Cardiac muscle cell (in vitro differentiated cells and primary cell): ENCODE results near the gene CUL3. TPM values are rescaled to one million over a fixed set of nuclear protein-coding genes. Genes with fewer than 3 reads are reported as not detected.
"Not testable (repeated sequence)": the region's sequence is repeated elsewhere in the genome, so short reads cannot be mapped to it uniquely, and the experiment has no call there.

ENCODE experiments used
- DNase-seq, 2 donors: peaks; one replicate each; pipeline versions ENCODE4 v3.0.0 to v3.0.0-alpha.2; 2010 to 2017; ENCODE audit warnings: low read depth in 1 of 2, low spot score in 1 of 2
- H3K27ac ChIP-seq: fragments of 200-600 bp; sonication (generic); 2 replicates; pipeline ENCODE4 v1.5.1; 2016
- H3K27me3 ChIP-seq: fragments of 200-600 bp; sonication (generic); 2 replicates; pipeline ENCODE4 v1.6.0; 2016; ENCODE audit warnings: control low read depth
- H3K36me3 ChIP-seq: fragments of 200-600 bp; sonication (generic); 2 replicates; pipeline ENCODE4 v1.5.1; 2016; ENCODE audit warnings: control low read depth
- H3K4me1 ChIP-seq: fragments of 200-600 bp; sonication (generic); 2 replicates; pipeline ENCODE4 v1.8.1; 2017; ENCODE audit warnings: low read depth, mild to moderate bottlenecking, mixed run types
- H3K4me3 ChIP-seq: fragments of 200-600 bp; sonication (generic); 2 replicates; pipeline ENCODE4 v1.5.1; 2016; ENCODE audit warnings: mild to moderate bottlenecking
- H3K9me3 ChIP-seq: fragments of 200-600 bp; sonication (generic); 2 replicates; pipeline ENCODE4 v1.5.1; 2017; ENCODE audit warnings: low read depth, mild to moderate bottlenecking, control low read depth
- CTCF ChIP-seq: IDR thresholded peaks from 2 replicates; pipeline ENCODE4 v1.5.1; 2012; ENCODE audit warnings: low read depth, mild to moderate bottlenecking, low read length
- polyA plus RNA-seq: library from polyadenylated mRNA; unstranded; fragments of >200 nt; fragmentation: Nextera tagmentation; extraction: Ambion mirVana; gene quantifications from 2 replicates; pipeline ENCODE4 v1.2.1, GENCODE V29; 2016
- total RNA-seq: library from RNA; depleted of rRNA; stranded (reverse); fragments of >200 nt; gene quantifications from 2 replicates; pipeline ENCODE4 v1.2.3, GENCODE V29; 2016

Gene CUL3
- total and polyA plus RNA-seq, 2 experiments from 2014 or later = 47.6 to 78.8 TPM

- Histone ChIP-seq H3K4me1 (no peaks in the 10 kb centered on the region), H3K4me3 (no peak overlapping the region), H3K27ac (no peak overlapping the region), H3K36me3 (peaks cover 2% of the 10 kb centered on the region), H3K27me3 (no peaks in the 10 kb centered on the region), H3K9me3 (no peaks in the 10 kb centered on the region)
- no peak for TF ChIP-seq CTCF
- DNase-seq = peak in 1 of 2 donors; percentile 18
Observed at GRCh38 chr2:224513991-224514390, 71.2 kb downstream of the CUL3 start.

GRCh38 chr2:224507789-224508188 is 77.4 kb downstream of the CUL3 start:
- Histone ChIP-seq H3K9me3 (no peaks in the 10 kb centered on the region), H3K27me3 (no peaks in the 10 kb centered on the region), H3K4me1 (no peaks in the 10 kb centered on the region), H3K27ac (no peak overlapping the region), H3K36me3 (peaks cover 34% of the 10 kb centered on the region), H3K4me3 (no peak overlapping the region)
- TF ChIP-seq CTCF = no peak
- no peak for DNase-seq

- no peak overlapping the region for H3K27ac ChIP-seq
- no peak overlapping the region for H3K4me3 ChIP-seq
- DNase-seq = no peak
- H3K36me3 ChIP-seq = peaks cover 37% of the 10 kb centered on the region
- TF ChIP-seq CTCF = no peak
- H3K4me1 ChIP-seq = no peaks in the 10 kb centered on the region
- H3K27me3 ChIP-seq = no peaks in the 10 kb centered on the region
- H3K9me3 ChIP-seq = no peaks in the 10 kb centered on the region
Observed at GRCh38 chr2:224506494-224506893, 78.7 kb downstream of the CUL3 start.

GRCh38 chr2:224498991-224499390 is 86.2 kb downstream of the CUL3 start:
- no peaks in the 10 kb centered on the region for H3K4me1 ChIP-seq
- no peaks in the 10 kb centered on the region for H3K9me3 ChIP-seq
- H3K27ac ChIP-seq = no peak overlapping the region
- DNase-seq = no peak
- peaks cover 52% of the 10 kb centered on the region for H3K36me3 ChIP-seq
- no peaks in the 10 kb centered on the region for H3K27me3 ChIP-seq
- no peak for TF ChIP-seq CTCF
- no peak overlapping the region for H3K4me3 ChIP-seq

GRCh38 chr2:224492531-224492930 is 92.6 kb downstream of the CUL3 start:
- Histone ChIP-seq H3K27me3 (no peaks in the 10 kb centered on the region), H3K27ac (peak overlapping the region; percentile 24), H3K9me3 (no peaks in the 10 kb centered on the region), H3K4me1 (no peaks in the 10 kb centered on the region), H3K4me3 (no peak overlapping the region), H3K36me3 (peaks cover 31% of the 10 kb centered on the region)
- DNase-seq = no peak
- TF ChIP-seq CTCF = no peak

GRCh38 chr2:224487940-224488339 is 97.2 kb downstream of the CUL3 start:
- not testable (repeated sequence) for H3K36me3 ChIP-seq, DNase-seq, H3K9me3 ChIP-seq, H3K4me3 ChIP-seq, H3K27me3 ChIP-seq, H3K27ac ChIP-seq
- H3K4me1 ChIP-seq = peaks cover 11% of the 10 kb centered on the region

GRCh38 chr2:224485081-224486014 is 99.8 kb downstream of the CUL3 start:
- not testable (repeated sequence) for H3K27me3 ChIP-seq, H3K4me3 ChIP-seq, H3K9me3 ChIP-seq
- peak; percentile 59 to 92 for DNase-seq
- H3K36me3 ChIP-seq = peaks cover 14% of the 10 kb centered on the region
- H3K27ac ChIP-seq = peak overlapping the region; percentile 78
- H3K4me1 ChIP-seq = peaks cover 11% of the 10 kb centered on the region
